ENCODE measurements around the gene MYCBP2. TPM values are rescaled to one million over a fixed set of nuclear protein-coding genes. Genes with fewer than 3 reads are reported as not detected.

The MYCBP2 gene
- total RNA-seq, 4 donors from 2014 or later, result 115 to 165 (median 131) TPM

DNA sequence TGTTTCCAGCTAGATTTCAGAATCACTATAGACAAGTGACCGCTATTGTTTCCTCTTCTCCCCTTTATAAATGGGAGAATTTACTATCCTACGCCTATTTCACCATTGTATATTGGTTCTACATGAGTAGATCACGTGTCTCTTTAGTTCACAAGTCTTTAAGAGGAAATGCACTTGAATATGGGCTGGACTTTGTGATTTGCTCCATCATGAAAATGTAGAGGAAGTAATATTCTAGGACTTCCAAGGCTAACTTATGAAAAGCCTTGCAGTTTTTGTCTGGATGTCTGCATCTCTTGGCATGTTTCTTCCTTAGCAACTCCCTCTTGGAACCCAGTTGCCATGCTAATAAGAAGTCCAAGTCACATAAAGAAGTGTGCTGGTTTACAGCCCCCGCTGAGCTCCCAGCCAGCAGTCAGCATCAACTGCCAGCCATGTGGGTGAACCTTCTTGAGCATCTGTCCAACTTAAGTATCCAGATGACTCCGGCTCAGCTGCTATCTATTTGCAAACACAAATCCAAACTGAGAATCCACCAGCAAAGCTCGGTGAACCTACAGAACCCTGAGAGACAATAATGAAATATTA is 295.1 kb downstream of the MYCBP2 start:
- Histone ChIP-seq H3K27me3 (no peaks in the 10 kb centered on the region), H3K36me3 (no peaks in the 10 kb centered on the region), H3K27ac (no peak overlapping the region), H3K9me3 (no peaks in the 10 kb centered on the region), H3K4me3 (replicated peaks in 1 of 3) (no peak overlapping the region), H3K4me1 (peaks cover 22 to 34% of the 10 kb centered on the region in 2 donors)
- intact Hi-C loops (cut with DNase I), result no loop called here
- TF ChIP-seq, protein P1, sequence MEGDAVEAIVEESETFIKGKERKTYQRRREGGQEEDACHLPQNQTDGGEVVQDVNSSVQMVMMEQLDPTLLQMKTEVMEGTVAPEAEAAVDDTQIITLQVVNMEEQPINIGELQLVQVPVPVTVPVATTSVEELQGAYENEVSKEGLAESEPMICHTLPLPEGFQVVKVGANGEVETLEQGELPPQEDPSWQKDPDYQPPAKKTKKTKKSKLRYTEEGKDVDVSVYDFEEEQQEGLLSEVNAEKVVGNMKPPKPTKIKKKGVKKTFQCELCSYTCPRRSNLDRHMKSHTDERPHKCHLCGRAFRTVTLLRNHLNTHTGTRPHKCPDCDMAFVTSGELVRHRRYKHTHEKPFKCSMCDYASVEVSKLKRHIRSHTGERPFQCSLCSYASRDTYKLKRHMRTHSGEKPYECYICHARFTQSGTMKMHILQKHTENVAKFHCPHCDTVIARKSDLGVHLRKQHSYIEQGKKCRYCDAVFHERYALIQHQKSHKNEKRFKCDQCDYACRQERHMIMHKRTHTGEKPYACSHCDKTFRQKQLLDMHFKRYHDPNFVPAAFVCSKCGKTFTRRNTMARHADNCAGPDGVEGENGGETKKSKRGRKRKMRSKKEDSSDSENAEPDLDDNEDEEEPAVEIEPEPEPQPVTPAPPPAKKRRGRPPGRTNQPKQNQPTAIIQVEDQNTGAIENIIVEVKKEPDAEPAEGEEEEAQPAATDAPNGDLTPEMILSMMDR (IDR thresholded peaks at IDR 0.05), result no peak
- no peak for TF ChIP-seq POLR2A (IDR thresholded peaks at IDR 0.05)
- no peak for DNase-seq
- WGBS, 2 donors, result 95 to 96% methylated on average over 6 of the region's 6 CpGs

- no peaks in the 10 kb centered on the region for H3K27me3 ChIP-seq
- peaks cover 14 to 18% of the 10 kb centered on the region in 2 donors for H3K4me1 ChIP-seq
- H3K36me3 ChIP-seq, result no peaks in the 10 kb centered on the region
- no peak overlapping the region for H3K4me3 ChIP-seq (replicated peaks in 1 of 3)
- TF ChIP-seq, protein P1 (IDR thresholded peaks at IDR 0.05), result no peak
- no peak for TF ChIP-seq POLR2A (IDR thresholded peaks at IDR 0.05)
- H3K27ac ChIP-seq, result no peak overlapping the region
- no peak for DNase-seq
- intact Hi-C loops (cut with DNase I), result loop anchor here (5.0 kb wide), 1 partner anchor 37 kb away; the partner anchor contains the start of gene CLN5
- H3K9me3 ChIP-seq, result no peaks in the 10 kb centered on the region
- WGBS, 2 donors, result 77 to 79% methylated on average over 1 of the region's 1 CpG
These were observed 297.5 kb downstream of the MYCBP2 start for GRCh38 chr13:77029436-77029835.

DNA sequence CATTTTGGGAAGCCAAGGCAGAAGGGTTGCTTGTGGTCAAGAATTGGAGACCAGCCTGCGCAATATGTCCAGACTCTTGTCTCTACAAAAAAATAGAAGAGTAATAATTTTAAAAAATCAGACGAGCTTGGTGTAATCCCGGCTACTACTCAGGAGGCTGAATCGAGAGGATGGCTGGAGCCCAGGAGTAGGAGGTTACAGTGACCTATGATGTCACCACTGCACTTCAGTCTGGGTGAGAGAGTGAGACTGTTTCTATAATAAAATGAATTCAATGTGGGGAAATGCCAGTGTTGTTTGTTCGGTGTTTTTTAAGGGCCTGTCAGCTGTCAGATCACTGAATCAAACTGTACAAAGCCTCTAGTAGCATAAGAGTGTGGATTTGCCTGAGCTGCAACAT is 298.7 kb downstream of the MYCBP2 start:
- TF ChIP-seq, protein P1 (IDR thresholded peaks at IDR 0.05), result no peak
- TF ChIP-seq POLR2A (IDR thresholded peaks at IDR 0.05), result no peak
- WGBS, 2 donors, result 63 to 70% methylated on average over 5 of the region's 5 CpGs
- H3K4me3 ChIP-seq (replicated peaks in 1 of 3), result no peak overlapping the region
- H3K9me3 ChIP-seq, result no peaks in the 10 kb centered on the region
- H3K27me3 ChIP-seq, result no peaks in the 10 kb centered on the region
- H3K4me1 ChIP-seq, result peaks cover 24 to 27% of the 10 kb centered on the region in 2 donors
- no peaks in the 10 kb centered on the region for H3K36me3 ChIP-seq
- intact Hi-C loops (cut with DNase I), result loop anchor here (5.0 kb wide), 1 partner anchor 36 kb away; the partner anchor contains the start of gene CLN5
- DNase-seq, result peak in 1 of 2 donors; percentile 31
- H3K27ac ChIP-seq, result peak overlapping the region in 1 of 3 donors; percentile 100

- no peaks in the 10 kb centered on the region for H3K9me3 ChIP-seq
- peak within 1 kb of the TSS; percentile 81 to 96 (median 92) for H3K4me3 ChIP-seq (replicated peaks in 1 of 3)
- 1% methylated on average over 15 to 21 of the region's 74 CpGs for WGBS, 2 donors
- no peaks in the 10 kb centered on the region for H3K36me3 ChIP-seq
- H3K27me3 ChIP-seq, result no peaks in the 10 kb centered on the region
- DNase-seq, result peak; percentile 83
- intact Hi-C loops (cut with DNase I), result loop anchor here (5.0 kb wide), 1 partner anchor 35 kb away; the partner anchor contains the start of gene CLN5
- H3K4me1 ChIP-seq, result peaks cover 33 to 37% of the 10 kb centered on the region in 2 donors
- TF ChIP-seq POLR2A (IDR thresholded peaks at IDR 0.05), result peak; percentile 61 to 86
- TF ChIP-seq, protein P1 (IDR thresholded peaks at IDR 0.05), result peak in 1 of 6 experiments; percentile 5
- peak within 1 kb of the TSS; percentile 99 to 100 (median 100) for H3K27ac ChIP-seq
These were observed 299.9 kb downstream of the MYCBP2 start, which contains the start of gene FBXL3 for GRCh38 chr13:77026861-77027621. Gene FBXL3 (minus strand): TSS chr13:77027159. CDS start chr13:77021860, 5,299 bp downstream.
